Brain microvascular endothelial cell (primary cell): ENCODE measurements around the gene SSTR3.
"Not testable (repeated sequence)": the region's sequence is repeated elsewhere in the genome, so short reads cannot be mapped to it uniquely, and the experiment has no call there.

Experiments used
- DNase-seq: peaks from one replicate; pipeline ENCODE4 v3.0.0-alpha.2; 2020
- H3K27ac ChIP-seq: fragments of 250-450 bp; sonication (Bioruptor Pico); 2 replicates; pipeline ENCODE4 v1.5.1; 2020; ENCODE audit warnings: mild to moderate bottlenecking, moderate library complexity
- H3K27me3 ChIP-seq: fragments of 250-450 bp; sonication (Bioruptor Pico); replicated peaks from 2 replicates; pipeline ENCODE4 v1.5.1; 2020; ENCODE audit warnings: mild to moderate bottlenecking
- H3K36me3 ChIP-seq: fragments of 250-450 bp; sonication (Bioruptor Pico); replicated peaks from 2 replicates; pipeline ENCODE4 v1.5.1; 2020; ENCODE audit warnings: mild to moderate bottlenecking
- H3K4me3 ChIP-seq: 2 replicates; pipeline ENCODE4 v1.5.1; 2011; ENCODE audit warnings: low read depth, mild to moderate bottlenecking, control low read depth, low read length, moderate library complexity
- in situ Hi-C: cut with HindIII; loops from 2 replicates; pipeline ENCODE4 v1.10.0; 2017; ENCODE audit warnings: low sequenced_read_pairs, low pct_ligation_motif_present
- TF ChIP-seq, protein P1 (sequence below): IDR thresholded peaks from 2 replicates; pipeline ENCODE4 v1.5.1; 2011; ENCODE audit warnings: low read depth, mild to moderate bottlenecking, moderate library complexity, low read length, control low read depth, inconsistent platforms; ENCODE audit errors: missing control alignments

Gene SSTR3

GRCh38 chr22:37202716-37203115, 9.6 kb downstream of the SSTR3 start:
- no peak for DNase-seq
- in situ Hi-C loops = no loop called here
- H3K36me3 ChIP-seq = no peaks in the 10 kb centered on the region
- no peaks in the 10 kb centered on the region for H3K27me3 ChIP-seq
- no peak overlapping the region for H3K27ac ChIP-seq
- TF ChIP-seq, protein P1, sequence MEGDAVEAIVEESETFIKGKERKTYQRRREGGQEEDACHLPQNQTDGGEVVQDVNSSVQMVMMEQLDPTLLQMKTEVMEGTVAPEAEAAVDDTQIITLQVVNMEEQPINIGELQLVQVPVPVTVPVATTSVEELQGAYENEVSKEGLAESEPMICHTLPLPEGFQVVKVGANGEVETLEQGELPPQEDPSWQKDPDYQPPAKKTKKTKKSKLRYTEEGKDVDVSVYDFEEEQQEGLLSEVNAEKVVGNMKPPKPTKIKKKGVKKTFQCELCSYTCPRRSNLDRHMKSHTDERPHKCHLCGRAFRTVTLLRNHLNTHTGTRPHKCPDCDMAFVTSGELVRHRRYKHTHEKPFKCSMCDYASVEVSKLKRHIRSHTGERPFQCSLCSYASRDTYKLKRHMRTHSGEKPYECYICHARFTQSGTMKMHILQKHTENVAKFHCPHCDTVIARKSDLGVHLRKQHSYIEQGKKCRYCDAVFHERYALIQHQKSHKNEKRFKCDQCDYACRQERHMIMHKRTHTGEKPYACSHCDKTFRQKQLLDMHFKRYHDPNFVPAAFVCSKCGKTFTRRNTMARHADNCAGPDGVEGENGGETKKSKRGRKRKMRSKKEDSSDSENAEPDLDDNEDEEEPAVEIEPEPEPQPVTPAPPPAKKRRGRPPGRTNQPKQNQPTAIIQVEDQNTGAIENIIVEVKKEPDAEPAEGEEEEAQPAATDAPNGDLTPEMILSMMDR = no peak
- H3K4me3 ChIP-seq = no peak overlapping the region

DNA sequence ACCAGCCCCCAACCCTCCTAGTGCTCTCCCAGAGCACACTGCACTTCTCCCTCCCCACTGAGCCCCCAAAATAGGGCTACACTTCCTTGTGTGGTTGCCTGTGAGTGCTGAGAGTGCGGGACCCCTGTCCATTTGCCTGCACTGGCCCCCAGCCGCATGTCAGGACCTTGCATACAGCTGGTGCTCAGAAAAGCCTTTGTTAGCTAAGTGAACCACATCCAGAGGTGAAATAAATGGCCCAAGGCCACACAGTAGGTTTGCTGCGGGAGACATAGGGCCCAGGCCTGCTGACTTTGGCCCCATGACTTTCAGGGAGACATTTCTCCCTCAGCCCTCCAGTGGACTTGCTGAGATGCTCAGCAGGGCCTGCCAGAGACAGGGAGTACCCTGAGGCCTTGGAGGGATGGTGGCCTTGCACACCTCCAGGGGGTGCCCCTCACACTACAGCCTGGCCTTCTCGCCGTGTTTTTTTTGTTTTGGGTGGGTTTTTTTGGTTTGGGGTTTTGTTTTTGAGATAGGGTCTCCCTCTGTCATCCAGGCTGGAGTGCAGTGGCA, 10.2 kb downstream of the SSTR3 start:
- TF ChIP-seq, protein P1 = no peak
- Histone ChIP-seq H3K27me3 (no peaks in the 10 kb centered on the region), H3K4me3 (no peak overlapping the region), H3K27ac (no peak overlapping the region), H3K36me3 (no peaks in the 10 kb centered on the region)
- DNase-seq = no peak
- in situ Hi-C loops = no loop called here

GRCh38 chr22:37201443-37201820, 10.8 kb downstream of the SSTR3 start:
- DNase-seq, H3K36me3 ChIP-seq, H3K27ac ChIP-seq, H3K27me3 ChIP-seq, in situ Hi-C loops, H3K4me3 ChIP-seq: not testable (repeated sequence)

- peak overlapping the region; percentile 17 for H3K4me3 ChIP-seq
- in situ Hi-C loops = no loop called here
- no peak overlapping the region for H3K27ac ChIP-seq
- DNase-seq = no peak
- TF ChIP-seq, protein P1 = no peak
- H3K27me3 ChIP-seq = no peaks in the 10 kb centered on the region
- no peaks in the 10 kb centered on the region for H3K36me3 ChIP-seq
Measured at GRCh38 chr22:37199760-37200108, 12.5 kb downstream of the SSTR3 start.

- in situ Hi-C loops = no loop called here
- TF ChIP-seq, protein P1 = peak; percentile 85
- H3K4me3 ChIP-seq = peak overlapping the region; percentile 67
- no peaks in the 10 kb centered on the region for H3K27me3 ChIP-seq
- peak; percentile 96 for DNase-seq
- H3K27ac ChIP-seq = peak overlapping the region; percentile 32
- no peaks in the 10 kb centered on the region for H3K36me3 ChIP-seq
Measured at GRCh38 chr22:37199103-37199759, 13.0 kb downstream of the SSTR3 start.

DNA sequence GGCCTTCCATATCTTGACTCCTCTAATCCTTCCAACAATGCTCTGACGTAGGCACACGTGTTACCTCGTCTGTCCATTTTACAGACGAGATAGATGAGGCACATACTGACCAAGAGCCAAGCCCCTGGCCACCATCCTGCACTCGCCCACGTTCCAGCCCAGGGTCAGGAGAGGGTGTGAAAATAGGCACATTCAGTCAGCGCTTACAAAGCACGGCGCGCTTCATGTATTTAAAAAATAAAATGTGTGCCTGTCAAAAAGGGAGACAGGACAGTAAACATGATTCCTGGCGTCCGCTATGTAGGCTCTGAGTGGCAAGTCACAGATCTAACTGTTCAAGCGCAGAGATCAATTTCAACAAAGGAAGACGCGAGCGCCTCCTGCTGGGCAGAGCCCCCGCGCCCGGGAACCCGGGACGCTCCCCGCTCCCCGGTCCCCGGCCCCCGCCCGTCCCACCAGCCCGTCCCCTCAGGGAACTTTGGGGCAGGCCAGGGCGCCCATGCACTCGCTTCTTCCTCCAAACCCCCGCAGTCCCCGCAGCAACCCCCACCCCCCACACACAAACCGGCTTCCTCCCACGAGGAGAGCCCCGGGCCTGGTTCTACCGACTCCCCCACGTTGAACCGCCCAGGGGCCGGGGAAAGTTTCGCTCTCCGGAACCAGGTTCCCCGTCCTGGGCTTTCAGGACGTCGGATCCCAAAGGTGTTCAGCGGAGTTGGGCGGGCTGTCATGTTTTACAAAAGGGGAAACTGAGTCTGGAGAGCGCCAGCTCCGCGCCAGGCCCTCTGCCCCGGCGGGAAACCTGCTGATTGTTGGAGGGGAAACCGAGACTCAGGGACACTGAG, 13.8 kb downstream of the SSTR3 start:
- TF ChIP-seq, protein P1 = peak; percentile 75
- peak; percentile 70 for DNase-seq
- Histone ChIP-seq H3K27me3 (no peaks in the 10 kb centered on the region), H3K36me3 (no peaks in the 10 kb centered on the region), H3K27ac (peak overlapping the region; percentile 32), H3K4me3 (peak overlapping the region; percentile 67)
- in situ Hi-C loops = no loop called here
